HT-29 (cell line): ENCODE measurements around the gene TSPAN14. TPM values are rescaled to one million over a fixed set of nuclear protein-coding genes. Genes with fewer than 3 reads are reported as not detected.

Experiments
- DNase-seq: peaks from one replicate; pipeline ENCODE4 v3.0.0-alpha.2; 2015; ENCODE audit warnings: low spot score
- total RNA-seq: library from RNA; depleted of rRNA; stranded (reverse); fragments of >200 nt; shearing (Covaris generic); gene quantifications from 2 replicates; pipeline ENCODE4 v1.2.3, GENCODE V29; 2014

TSPAN14 gene
- total RNA-seq, 1 experiment from 2014 or later = 65.1 TPM

GRCh38 chr10:80486785-80487420 is 32.8 kb downstream of the TSPAN14 start:
- DNase-seq = no peak

- DNase-seq = no peak
These were observed 33.3 kb downstream of the TSPAN14 start for GRCh38 chr10:80487421-80487785.

- DNase-seq = no peak
These were observed 33.9 kb downstream of the TSPAN14 start for GRCh38 chr10:80487791-80488538.

GRCh38 chr10:80488539-80489066 is 34.5 kb downstream of the TSPAN14 start:
- DNase-seq = no peak

GRCh38 chr10:80489371-80490112 is 35.4 kb downstream of the TSPAN14 start:
- no peak for DNase-seq

GRCh38 chr10:80491251-80492102 is 37.4 kb downstream of the TSPAN14 start:
- no peak for DNase-seq

GRCh38 chr10:80492848-80493521 is 38.9 kb downstream of the TSPAN14 start:
- DNase-seq = no peak

- DNase-seq = no peak
These were observed 39.5 kb downstream of the TSPAN14 start for GRCh38 chr10:80493522-80494051.

GRCh38 chr10:80496555-80497172 is 42.6 kb downstream of the TSPAN14 start:
- DNase-seq = no peak

- peak; percentile 21 for DNase-seq
These were observed 43.3 kb downstream of the TSPAN14 start for GRCh38 chr10:80497187-80498077.

GRCh38 chr10:80498078-80498832 is 44.1 kb downstream of the TSPAN14 start:
- DNase-seq = peak; percentile 16

- DNase-seq = peak; percentile 91
These were observed 45.0 kb downstream of the TSPAN14 start for GRCh38 chr10:80498833-80499741.

- no peak for DNase-seq
These were observed 46.7 kb downstream of the TSPAN14 start for GRCh38 chr10:80500572-80501380.

GRCh38 chr10:80501381-80501912 is 47.3 kb downstream of the TSPAN14 start:
- no peak for DNase-seq

GRCh38 chr10:80501913-80502521 is 47.9 kb downstream of the TSPAN14 start:
- DNase-seq = no peak
